H1 (cell line): Measurements from ENCODE around the gene SEC31A. TPM values are rescaled to one million over a fixed set of nuclear protein-coding genes. Genes with fewer than 3 reads are reported as not detected.

Source experiments
- CTCF ChIA-PET: fragments of 300-600 bp; sonication (Branson Sonifier 250); formaldehyde crosslinking; loops from one replicate; lab custom pipeline; 2021; ENCODE audit not compliant: partially characterized antibody; lab: Charles Lee
- POLR2A ChIA-PET: fragments of 300-600 bp; sonication (Branson Sonifier 250); formaldehyde crosslinking; loops from one replicate; lab custom pipeline; 2021; ENCODE audit warnings: inconsistent platforms; ENCODE audit not compliant: partially characterized antibody; lab: Charles Lee
- DNase-seq, 2 experiments: peaks; one replicate each; pipeline versions ENCODE4 v3.0.0 to v3.0.0-alpha.2; 2010 to 2022; ENCODE audit warnings: low spot score in 2 of 2, low read depth in 1 of 2, mixed read lengths in 1 of 2
- FAIRE-seq: peaks from 2 replicates; lab custom pipeline; 2011; peaks lifted over from hg19 to GRCh38; lab: Jason Lieb, UNC
- H2AFZ ChIP-seq: 2 replicates; pipeline ENCODE4 v1.8.1; 2012; ENCODE audit warnings: low read length, inconsistent platforms
- H2AK5ac ChIP-seq: 2 replicates; pipeline ENCODE4 v1.6.1; 2013; ENCODE audit warnings: low read depth, low read length
- H2BK120ac ChIP-seq: replicated peaks from 2 replicates; pipeline ENCODE3; 2013; ENCODE audit warnings: low read depth, low read length, inconsistent platforms
- H2BK12ac ChIP-seq: 2 replicates; pipeline ENCODE4 v1.6.1; 2013; ENCODE audit warnings: low read depth, low read length
- H2BK15ac ChIP-seq: 2 replicates; pipeline ENCODE4 v1.6.1; 2013; ENCODE audit warnings: low read length
- H2BK20ac ChIP-seq: 2 replicates; pipeline ENCODE4 v1.6.1; 2013; ENCODE audit warnings: low read length
- H2BK5ac ChIP-seq: 2 replicates; pipeline ENCODE4 v1.6.1; 2013; ENCODE audit warnings: low read depth, low read length
- H3K14ac ChIP-seq: 2 replicates; pipeline ENCODE4 v1.6.1; 2013; ENCODE audit warnings: inconsistent platforms; ENCODE audit not compliant: insufficient read length
- H3K18ac ChIP-seq: 2 replicates; pipeline ENCODE4 v1.6.1; 2013; ENCODE audit warnings: low read length; ENCODE audit errors: extremely low read depth
- H3K23ac ChIP-seq: 2 replicates; pipeline ENCODE4 v1.6.1; 2013; ENCODE audit warnings: inconsistent platforms; ENCODE audit not compliant: insufficient read length
- H3K23me2 ChIP-seq: 2 replicates; pipeline ENCODE4 v1.6.1; 2013; ENCODE audit warnings: low read depth, low read length
- H3K27ac ChIP-seq: 2 replicates; pipeline ENCODE4 v1.6.1; 2011; ENCODE audit warnings: low read depth, low read length, inconsistent platforms
- H3K27me3 ChIP-seq, 4 experiments: replicated peaks in 1 of 4; 1 replicate in 1 of 4; 2 replicates in 3 of 4; pipeline versions ENCODE4 v1.6.1 to v1.8.1; 2011 to 2013; ENCODE audit warnings: low read length in 3 of 4, mild to moderate bottlenecking in 3 of 4, inconsistent platforms in 2 of 4, mixed read lengths in 2 of 4, moderate library complexity in 1 of 4; ENCODE audit not compliant: control insufficient read depth in 3 of 4, insufficient read depth in 3 of 4; ENCODE audit errors: extremely low read depth in 1 of 4
- H3K36me3 ChIP-seq, 4 experiments: 2 replicates each; pipeline versions ENCODE4 v1.6.1 to v1.8.1; 2011 to 2013; ENCODE audit warnings: mild to moderate bottlenecking in 4 of 4, low read length in 3 of 4, moderate library complexity in 2 of 4, control low read depth in 1 of 4, inconsistent platforms in 1 of 4; ENCODE audit not compliant: insufficient read depth in 4 of 4, control insufficient read depth in 2 of 4
- H3K4ac ChIP-seq: replicated peaks from 2 replicates; pipeline ENCODE3; 2013; ENCODE audit warnings: low read length, low read depth, mixed read lengths, inconsistent platforms; ENCODE audit not compliant: insufficient read length
- H3K4me1 ChIP-seq, 4 experiments: replicated peaks in 1 of 4; 1 replicate in 1 of 4; 2 replicates in 3 of 4; pipeline versions ENCODE4 v1.6.1 to v1.8.1; 2011 to 2013; ENCODE audit warnings: low read length in 3 of 4, inconsistent platforms in 2 of 4, mixed read lengths in 1 of 4; ENCODE audit not compliant: insufficient read depth in 4 of 4, control insufficient read depth in 3 of 4
- H3K4me2 ChIP-seq, 2 experiments: 2 replicates each; pipeline versions ENCODE4 v1.6.1 to v1.8.1; 2011 to 2013; ENCODE audit warnings: low read depth in 2 of 2, low read length in 2 of 2, control low read depth in 1 of 2, inconsistent platforms in 1 of 2, mild to moderate bottlenecking in 1 of 2; ENCODE audit not compliant: insufficient read depth in 1 of 2
- H3K4me3 ChIP-seq, 4 experiments: fragments of 200-600, 300-600 bp in 1 of 4; sonication (generic), shearing (Covaris generic), sonication (Bioruptor Twin) in 1 of 4; 2 replicates each; pipeline versions ENCODE4 v1.5.1 to v1.8.1; 2011 to 2016; ENCODE audit warnings: low read length in 4 of 4, low read depth in 3 of 4, control low read depth in 2 of 4, inconsistent platforms in 2 of 4, mild to moderate bottlenecking in 2 of 4, mixed read lengths in 1 of 4, moderate library complexity in 1 of 4; ENCODE audit not compliant: insufficient read depth in 2 of 4; ENCODE audit errors: extremely low read depth in 1 of 4
- H3K56ac ChIP-seq: replicated peaks from 2 replicates; pipeline ENCODE3; 2013; ENCODE audit warnings: low read depth, mild to moderate bottlenecking, mixed read lengths, low read length, inconsistent platforms; ENCODE audit not compliant: insufficient read length
- H3K79me1 ChIP-seq: 2 replicates; pipeline ENCODE4 v1.6.1; 2013; ENCODE audit warnings: low read depth, low read length, control low read depth
- H3K79me2 ChIP-seq, 2 experiments: 2 replicates each; pipeline versions ENCODE4 v1.6.1 to v1.8.1; 2012 to 2013; ENCODE audit warnings: low read length in 2 of 2, mild to moderate bottlenecking in 2 of 2, inconsistent platforms in 1 of 2; ENCODE audit not compliant: insufficient read depth in 2 of 2, control insufficient read depth in 1 of 2
- H3K9ac ChIP-seq, 4 experiments: replicated peaks in 1 of 4; 1 replicate in 1 of 4; 2 replicates in 3 of 4; pipeline versions ENCODE4 v1.6.1 to v1.8.1; 2011 to 2013; ENCODE audit warnings: low read depth in 3 of 4, low read length in 3 of 4, control low read depth in 2 of 4, mild to moderate bottlenecking in 2 of 4, moderate library complexity in 2 of 4, inconsistent platforms in 1 of 4; ENCODE audit errors: extremely low read depth in 1 of 4
- H3K9me3 ChIP-seq, 2 experiments: 2 replicates each; pipeline versions ENCODE4 v1.6.1 to v1.8.1; 2012 to 2013; ENCODE audit warnings: mild to moderate bottlenecking in 2 of 2, moderate library complexity in 2 of 2, control low read depth in 1 of 2, inconsistent platforms in 1 of 2, low read depth in 1 of 2, low read length in 1 of 2, mixed read lengths in 1 of 2; ENCODE audit not compliant: insufficient read depth in 2 of 2
- H4K20me1 ChIP-seq, 2 experiments: replicated peaks in 1 of 2; 2 replicates each; pipeline versions ENCODE3 to v1.8.1; 2011 to 2013; ENCODE audit warnings: inconsistent platforms in 2 of 2, low read length in 2 of 2, mild to moderate bottlenecking in 1 of 2; ENCODE audit not compliant: insufficient read depth in 2 of 2, control insufficient read depth in 1 of 2
- H4K5ac ChIP-seq: 2 replicates; pipeline ENCODE4 v1.6.1; 2013; ENCODE audit warnings: low read length, low read depth, mixed read lengths, inconsistent platforms; ENCODE audit not compliant: insufficient read length
- H4K8ac ChIP-seq: 2 replicates; pipeline ENCODE4 v1.8.0; 2013; ENCODE audit warnings: mild to moderate bottlenecking, moderate library complexity, low read length, inconsistent platforms; ENCODE audit not compliant: insufficient read depth; ENCODE audit errors: extremely low read depth
- H4K91ac ChIP-seq: replicated peaks from 2 replicates; pipeline ENCODE3; 2013; ENCODE audit warnings: low read length, mixed read lengths, inconsistent platforms; ENCODE audit not compliant: insufficient read length
- CHD2 ChIP-seq: IDR thresholded peaks from 2 replicates; pipeline ENCODE4 v1.6.1; 2012; ENCODE audit warnings: low read length, improper control_type of control experiment
- HDAC2 ChIP-seq, 2 experiments: fragments of 300-600 bp in 1 of 2; sonication (generic) in 1 of 2; IDR thresholded peaks; 2 replicates each; pipeline ENCODE4 v1.6.1; 2011 to 2012; ENCODE audit warnings: low read depth in 2 of 2, low read length in 2 of 2, mild to moderate bottlenecking in 2 of 2, moderate library complexity in 2 of 2, borderline replicate concordance in 1 of 2, inconsistent platforms in 1 of 2
- KDM4A ChIP-seq: IDR thresholded peaks from one replicate; pipeline ENCODE4 v1.7.1; 2012; ENCODE audit warnings: low read depth, mild to moderate bottlenecking, moderate library complexity, low read length, inconsistent platforms; ENCODE audit not compliant: severe bottlenecking
- RAD21 ChIP-seq, 2 experiments: IDR thresholded peaks in 1 of 2; conservative IDR thresholded peaks in 1 of 2; 2 replicates each; pipeline ENCODE4 v1.6.1; 2011; ENCODE audit warnings: low read depth in 2 of 2, low read length in 2 of 2, improper control_type of control experiment in 1 of 2, inconsistent platforms in 1 of 2, mild to moderate bottlenecking in 1 of 2, moderate library complexity in 1 of 2
- RBBP5 ChIP-seq: IDR thresholded peaks from 2 replicates; pipeline ENCODE4 v1.7.1; 2012; ENCODE audit warnings: low read depth, mild to moderate bottlenecking, inconsistent platforms, low read length, moderate library complexity, borderline replicate concordance
- SIN3A ChIP-seq, 2 experiments: IDR thresholded peaks in 1 of 2; conservative IDR thresholded peaks in 1 of 2; 2 replicates each; pipeline ENCODE4 v1.6.1; 2011 to 2012; ENCODE audit warnings: low read length in 2 of 2, improper control_type of control experiment in 1 of 2, low read depth in 1 of 2, mild to moderate bottlenecking in 1 of 2
- SUZ12 ChIP-seq: fragments of 200-600 bp; sonication (generic); IDR thresholded peaks from 2 replicates; pipeline ENCODE4 v1.6.1; 2012; ENCODE audit warnings: mild to moderate bottlenecking, inconsistent platforms, low read length, moderate library complexity, mixed read lengths
- ZNF274 ChIP-seq: IDR thresholded peaks from 2 replicates; pipeline ENCODE4 v1.7.0; 2012; ENCODE audit warnings: low read length, borderline replicate concordance; ENCODE audit errors: extremely low read depth
- WGBS, 2 experiments: shearing (Covaris generic) in 1 of 2; methylation state at CpG; one replicate each; pipeline versions ENCODE4 v1.1.6 to v1.1.7; 2013 to 2015; ENCODE audit warnings: low lambda C conversion rate in 2 of 2, mixed read lengths in 2 of 2, inconsistent platforms in 1 of 2, low coverage in 1 of 2, missing lambda C conversion rate in 1 of 2; ENCODE audit not compliant: insufficient replicate concordance in 2 of 2, insufficient coverage in 1 of 2, insufficient read length in 1 of 2; ENCODE audit errors: extremely low coverage in 1 of 2, missing lambda C conversion rate in 1 of 2; 5-methylcytosine and 5-hydroxymethylcytosine counted together
- polyA plus RNA-seq, 7 experiments: library from polyadenylated mRNA; depleted of rRNA in 3 of 7; stranded (reverse) in 5 of 7; unstranded in 2 of 7; fragments of >200 nt in 5 of 7; fragments of 200-250 nt in 2 of 7; gene quantifications; 1 replicate in 5 of 7; 2 replicates in 1 of 7; 4 replicates in 1 of 7; pipeline versions ENCODE4 v1.2.1 to v1.2.3, GENCODE V29; 2011 to 2013; ENCODE audit warnings: missing spikeins in 2 of 7, mixed read lengths in 2 of 7
- total RNA-seq: library from RNA; stranded (reverse); fragmentation: NEBNext Ultra II Directional; extraction: Animal tissue kit (Norgen Biotek cat#: 25700); gene quantifications from 2 replicates; pipeline ENCODE4 v1.2.1, GENCODE V29; 2021
- TF ChIP-seq, protein P1 (sequence below), 3 experiments: IDR thresholded peaks; 1 replicate in 2 of 3; 2 replicates in 1 of 3; pipeline versions ENCODE4 v1.5.1 to v1.6.1; 2011; ENCODE audit warnings: low read length in 3 of 3, mild to moderate bottlenecking in 3 of 3, inconsistent platforms in 2 of 3, low read depth in 1 of 3, moderate library complexity in 1 of 3; ENCODE audit not compliant: insufficient read depth in 1 of 3; ENCODE audit errors: control extremely low read depth in 1 of 3

SEC31A gene
- total and polyA plus RNA-seq, 2 of the 8 experiments (the other 6 are each of a cell fraction or from before 2014, with no cell fraction given), result 112 to 125 TPM

DNA sequence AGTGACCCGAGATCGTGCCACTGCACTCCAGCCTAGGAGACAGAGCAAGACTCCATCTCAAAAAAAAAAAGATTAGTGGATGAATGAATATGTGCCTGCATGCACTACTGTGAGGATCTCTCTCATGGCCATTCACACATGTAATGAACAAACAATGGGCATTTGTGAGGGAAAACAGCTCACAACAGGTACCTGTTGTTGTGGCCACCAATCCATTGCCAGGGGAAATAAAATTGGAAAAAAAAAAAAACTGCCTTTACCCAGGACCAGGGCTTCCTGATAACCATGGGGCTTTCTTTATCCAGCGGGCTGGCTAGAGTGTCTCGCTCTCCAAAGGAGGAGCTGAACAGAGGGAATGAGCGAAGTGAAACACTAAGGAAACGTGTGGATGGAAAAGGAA lies 99.8 kb downstream of the SEC31A start:
- Histone ChIP-seq H2AK5ac (no peak overlapping the region), H3K4ac (no peak overlapping the region), H3K9me3 (peaks cover 5 to 7% of the 10 kb centered on the region in 2 experiments; a peak in 1 of 4 replicates), H3K4me1 (no peaks in the 10 kb centered on the region), H3K4me2 (no peak overlapping the region), H3K36me3 (peaks cover 0 to 6% (median 0%) of the 10 kb centered on the region in 4 experiments; a peak in 1 of 8 replicates), H2BK12ac (no peak overlapping the region), H4K5ac (no peak overlapping the region), H4K20me1 (peaks cover 10 to 27% of the 10 kb centered on the region in 2 experiments), H3K23me2 (no peaks in the 10 kb centered on the region), H2BK120ac (no peak overlapping the region), H3K56ac (no peak overlapping the region), H3K79me1 (no peaks in the 10 kb centered on the region), H3K14ac (no peak overlapping the region), H3K79me2 (no peaks in the 10 kb centered on the region), H4K91ac (no peak overlapping the region), H3K18ac (no peak overlapping the region), H2BK5ac (no peak overlapping the region), H2BK20ac (no peak overlapping the region), H3K4me3 (no peak overlapping the region), H2AFZ (no peak overlapping the region), H4K8ac (no peak overlapping the region), H3K27ac (no peak overlapping the region), H3K27me3 (peaks cover 78 to 97% (median 95%) of the 10 kb centered on the region in 4 experiments), H3K9ac (no peak overlapping the region), H2BK15ac (no peak overlapping the region), H3K23ac (no peak overlapping the region)
- ChIA-PET CTCF (interaction anchor here (0.6 to 3.5 kb wide), 3 partner anchors 14 to 1802 kb away, joined by 3 to 13 read pairs (median 5); no protein-coding TSS in a partner anchor), POLR2A (interaction anchor here (0.7 kb wide), 1 partner anchor 80 kb away, joined by 3 read pairs; no protein-coding TSS in a partner anchor)
- FAIRE-seq (no peak), DNase-seq (no peak)
- WGBS, 2 experiments, result 62% methylated on average over 6 of the region's 6 CpGs; no CpG with 5 or more reads in 1 of the 2 experiments
- TF ChIP-seq SUZ12 (no peak), SIN3A (conservative IDR thresholded peaks at IDR 0.05 in 1 of 2, IDR thresholded peaks at IDR 0.05 in 1 of 2; ENCODE audit: low read depth in 1 of 2, low read length in 2 of 2) (no peak), HDAC2 (IDR thresholded peaks at IDR 0.05; ENCODE audit: borderline replicate concordance in 1 of 2, low read depth in 2 of 2, low read length in 2 of 2) (no peak), RBBP5 (no peak), CHD2 (no peak), KDM4A (no peak), RAD21 (IDR thresholded peaks at IDR 0.05 in 1 of 2, conservative IDR thresholded peaks at IDR 0.05 in 1 of 2; ENCODE audit: low read depth in 2 of 2, low read length in 2 of 2) (no peak), ZNF274 (no peak)
- TF ChIP-seq, protein P1, sequence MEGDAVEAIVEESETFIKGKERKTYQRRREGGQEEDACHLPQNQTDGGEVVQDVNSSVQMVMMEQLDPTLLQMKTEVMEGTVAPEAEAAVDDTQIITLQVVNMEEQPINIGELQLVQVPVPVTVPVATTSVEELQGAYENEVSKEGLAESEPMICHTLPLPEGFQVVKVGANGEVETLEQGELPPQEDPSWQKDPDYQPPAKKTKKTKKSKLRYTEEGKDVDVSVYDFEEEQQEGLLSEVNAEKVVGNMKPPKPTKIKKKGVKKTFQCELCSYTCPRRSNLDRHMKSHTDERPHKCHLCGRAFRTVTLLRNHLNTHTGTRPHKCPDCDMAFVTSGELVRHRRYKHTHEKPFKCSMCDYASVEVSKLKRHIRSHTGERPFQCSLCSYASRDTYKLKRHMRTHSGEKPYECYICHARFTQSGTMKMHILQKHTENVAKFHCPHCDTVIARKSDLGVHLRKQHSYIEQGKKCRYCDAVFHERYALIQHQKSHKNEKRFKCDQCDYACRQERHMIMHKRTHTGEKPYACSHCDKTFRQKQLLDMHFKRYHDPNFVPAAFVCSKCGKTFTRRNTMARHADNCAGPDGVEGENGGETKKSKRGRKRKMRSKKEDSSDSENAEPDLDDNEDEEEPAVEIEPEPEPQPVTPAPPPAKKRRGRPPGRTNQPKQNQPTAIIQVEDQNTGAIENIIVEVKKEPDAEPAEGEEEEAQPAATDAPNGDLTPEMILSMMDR (IDR thresholded peaks at IDR 0.05; ENCODE audit: control extremely low read depth in 1 of 3, insufficient read depth in 1 of 3, low read depth in 1 of 3, low read length in 3 of 3), result no peak
